Liver (tissue), 9 donors: ENCODE data around the gene LIMCH1. TPM values are rescaled to one million over a fixed set of nuclear protein-coding genes. Genes with fewer than 3 reads are reported as not detected.

ENCODE experiments used
- DNase-seq: peaks from one replicate; pipeline ENCODE4 v3.0.0-alpha.2; 2017; ENCODE audit warnings: low spot score
- H3K27ac ChIP-seq, 2 donors: one replicate each; pipeline ENCODE4 v1.7.0; 2013; ENCODE audit warnings: inconsistent platforms in 2 of 2, low read length in 2 of 2, control low read depth in 1 of 2, low read depth in 1 of 2, mild to moderate bottlenecking in 1 of 2
- H3K27me3 ChIP-seq, 4 donors: one replicate each; pipeline versions ENCODE4 v1.6.1 to v1.7.0; 2013; ENCODE audit warnings: low read length in 3 of 4, inconsistent platforms in 1 of 4, mild to moderate bottlenecking in 1 of 4, moderate library complexity in 1 of 4; ENCODE audit not compliant: control insufficient read depth in 4 of 4, insufficient read depth in 4 of 4
- H3K36me3 ChIP-seq, 4 donors: one replicate each; pipeline versions ENCODE4 v1.6.1 to v1.7.0; 2013; ENCODE audit warnings: low read length in 3 of 4, mild to moderate bottlenecking in 3 of 4, low read depth in 1 of 4, moderate library complexity in 1 of 4; ENCODE audit not compliant: control insufficient read depth in 4 of 4, insufficient read depth in 3 of 4
- H3K4me1 ChIP-seq, 4 donors: one replicate each; pipeline versions ENCODE4 v1.6.1 to v1.7.0; 2013; ENCODE audit warnings: low read length in 3 of 4, mild to moderate bottlenecking in 3 of 4, moderate library complexity in 1 of 4; ENCODE audit not compliant: control insufficient read depth in 4 of 4, insufficient read depth in 4 of 4
- H3K4me3 ChIP-seq, 3 donors: one replicate each; pipeline versions ENCODE4 v1.6.1 to v1.7.0; 2013; ENCODE audit warnings: low read length in 3 of 3, control low read depth in 1 of 3, low read depth in 1 of 3, mild to moderate bottlenecking in 1 of 3
- H3K9ac ChIP-seq, 2 donors: one replicate each; pipeline ENCODE4 v1.7.0; 2013; ENCODE audit warnings: low read length in 2 of 2, mild to moderate bottlenecking in 2 of 2, moderate library complexity in 2 of 2, control low read depth in 1 of 2, low read depth in 1 of 2
- H3K9me3 ChIP-seq, 4 donors: one replicate each; pipeline versions ENCODE4 v1.6.1 to v1.7.0; 2013; ENCODE audit warnings: low read length in 3 of 4; ENCODE audit not compliant: control insufficient read depth in 4 of 4
- ATF3 ChIP-seq: IDR thresholded peaks from 2 replicates; pipeline ENCODE4 v1.6.1; 2016; ENCODE audit warnings: antibody characterized with exemption
- CTCF ChIP-seq: fragments of 150-350 bp; IDR thresholded peaks from 2 replicates; pipeline ENCODE4 v1.5.1; 2017; ENCODE audit warnings: improper control_type of control experiment, low read depth, low read length; ENCODE audit not compliant: missing input control
- EGR1 ChIP-seq, 2 donors: IDR thresholded peaks; 2 replicates each; pipeline ENCODE4 v1.6.1; 2016 to 2018; ENCODE audit warnings: antibody characterized with exemption in 2 of 2, low read depth in 2 of 2
- FOXA2 ChIP-seq: IDR thresholded peaks from 2 replicates; pipeline ENCODE4 v1.6.1; 2016; ENCODE audit warnings: antibody characterized with exemption
- GABPA ChIP-seq, 2 donors: IDR thresholded peaks in 1 of 2; conservative IDR thresholded peaks in 1 of 2; 2 replicates each; pipeline ENCODE4 v1.6.1; 2016; ENCODE audit warnings: antibody characterized with exemption in 2 of 2, mild to moderate bottlenecking in 1 of 2, moderate library complexity in 1 of 2
- HNF4A ChIP-seq, 2 donors: conservative IDR thresholded peaks; 2 replicates each; pipeline ENCODE4 v1.6.1; 2016; ENCODE audit warnings: antibody characterized with exemption in 2 of 2, mild to moderate bottlenecking in 2 of 2
- HNF4G ChIP-seq: IDR thresholded peaks from 2 replicates; pipeline ENCODE4 v1.6.1; 2016; ENCODE audit warnings: antibody characterized with exemption
- JUND ChIP-seq, 2 donors: IDR thresholded peaks; 2 replicates each; pipeline ENCODE4 v1.6.1; 2016; ENCODE audit warnings: antibody characterized with exemption in 2 of 2
- NR2F2 ChIP-seq: IDR thresholded peaks from 2 replicates; pipeline ENCODE4 v1.6.1; 2016; ENCODE audit warnings: antibody characterized with exemption
- RAD21 ChIP-seq, 2 donors: IDR thresholded peaks; 2 replicates each; pipeline ENCODE4 v1.6.1; 2016; ENCODE audit warnings: antibody characterized with exemption in 2 of 2, mild to moderate bottlenecking in 2 of 2
- REST ChIP-seq: IDR thresholded peaks from 2 replicates; pipeline ENCODE4 v1.6.1; 2016; ENCODE audit warnings: antibody characterized with exemption, mild to moderate bottlenecking
- RXRA ChIP-seq, 2 donors: IDR thresholded peaks; 2 replicates each; pipeline ENCODE4 v1.6.1; 2017 to 2018; ENCODE audit warnings: antibody characterized with exemption in 2 of 2, mild to moderate bottlenecking in 1 of 2
- TAF1 ChIP-seq: conservative IDR thresholded peaks from 2 replicates; pipeline ENCODE4 v1.6.1; 2016; ENCODE audit warnings: antibody characterized with exemption, mild to moderate bottlenecking
- YY1 ChIP-seq: IDR thresholded peaks from 2 replicates; pipeline ENCODE4 v1.6.1; 2016; ENCODE audit warnings: antibody characterized with exemption, mild to moderate bottlenecking
- ZBTB33 ChIP-seq: IDR thresholded peaks from 2 replicates; pipeline ENCODE4 v1.6.1; 2016; ENCODE audit warnings: antibody characterized with exemption
- WGBS: extraction: QIAGEN DNeasy Blood & Tissue Kit; methylation state at CpG from one replicate; pipeline ENCODE4 v1.1.7; 2013; 5-methylcytosine and 5-hydroxymethylcytosine counted together
- polyA plus RNA-seq, 2 donors: library from polyadenylated mRNA; stranded (reverse) in 1 of 2; unstranded in 1 of 2; fragments of 200-250 nt in 1 of 2; fragments of >200 nt in 1 of 2; fragmentation: Nextera tagmentation in 1 of 2; extraction: Ambion mirVana in 1 of 2; gene quantifications; one replicate each; pipeline versions ENCODE4 v1.2.1 to v1.2.3, GENCODE V29; 2013 to 2015
- total RNA-seq, 2 donors: library from RNA; depleted of rRNA; stranded (reverse); fragments of >200 nt; gene quantifications; one replicate each; pipeline ENCODE4 v1.2.3, GENCODE V29; 2014
- donor health status: healthy.
- donor health status: healthy.
- donor health status: healthy.
- donor health status: healthy.
- donor health status: healthy.

LIMCH1 gene
- total and polyA plus RNA-seq, 4 donors = 2.0 to 30.6 (median 8.1) TPM

- no peak for TF ChIP-seq REST
- no peak for TF ChIP-seq TAF1
- TF ChIP-seq RAD21 (IDR thresholded peaks at IDR 0.05) = no peak
- TF ChIP-seq GABPA (IDR thresholded peaks at IDR 0.05 in 1 of 2, conservative IDR thresholded peaks at IDR 0.05 in 1 of 2) = no peak
- TF ChIP-seq YY1 = no peak
These were observed 206.8 kb downstream of the LIMCH1 start (continued) for GRCh38 chr4:41744572-41745291.

- Histone ChIP-seq H3K9me3 (peaks cover 0 to 5% (median 1%) of the 10 kb centered on the region in 4 donors), H3K4me1 (peaks cover 4 to 22% (median 9%) of the 10 kb centered on the region in 4 donors), H3K9ac (no peak overlapping the region), H3K4me3 (peak overlapping the region in 1 of 3 donors; percentile 22), H3K27me3 (peaks cover 6 to 43% (median 27%) of the 10 kb centered on the region in 4 donors), H3K36me3 (no peaks in the 10 kb centered on the region), H3K27ac (no peak overlapping the region)
- TF ChIP-seq FOXA2 (no peak), EGR1 (IDR thresholded peaks at IDR 0.05; ENCODE audit: low read depth in 2 of 2) (no peak), NR2F2 (no peak), TAF1 (no peak), CTCF (no peak), HNF4G (no peak), JUND (IDR thresholded peaks at IDR 0.05) (no peak)
- 11% methylated on average over 54 of the region's 54 CpGs for WGBS
- DNase-seq = no peak
These were observed 207.5 kb downstream of the LIMCH1 start for GRCh38 chr4:41745292-41746024.

GRCh38 chr4:41746025-41746439 is 208.1 kb downstream of the LIMCH1 start:
- Histone ChIP-seq H3K27ac (no peak overlapping the region), H3K9ac (no peak overlapping the region), H3K4me3 (peak overlapping the region in 1 of 3 donors; percentile 22), H3K9me3 (peaks cover 0 to 5% (median 1%) of the 10 kb centered on the region in 4 donors), H3K4me1 (peaks cover 4 to 22% (median 10%) of the 10 kb centered on the region in 4 donors), H3K36me3 (no peaks in the 10 kb centered on the region), H3K27me3 (peaks cover 6 to 41% (median 31%) of the 10 kb centered on the region in 4 donors)
- WGBS = 10% methylated on average over 36 of the region's 36 CpGs
- TF ChIP-seq JUND (IDR thresholded peaks at IDR 0.05) (no peak), CTCF (no peak), EGR1 (IDR thresholded peaks at IDR 0.05; ENCODE audit: low read depth in 2 of 2) (no peak), RXRA (IDR thresholded peaks at IDR 0.05) (no peak), YY1 (no peak), NR2F2 (no peak), RAD21 (IDR thresholded peaks at IDR 0.05) (no peak), HNF4A (conservative IDR thresholded peaks at IDR 0.05) (no peak), ATF3 (no peak), HNF4G (no peak), GABPA (IDR thresholded peaks at IDR 0.05 in 1 of 2, conservative IDR thresholded peaks at IDR 0.05 in 1 of 2) (no peak), ZBTB33 (no peak), TAF1 (no peak)
- no peak for DNase-seq
